ENCODE data around the gene CGB3. TPM values are rescaled to one million over a fixed set of nuclear protein-coding genes. Genes with fewer than 3 reads are reported as not detected.

The CGB3 gene
- total RNA-seq, 1 experiment from 2014 or later, result not detected

DNA sequence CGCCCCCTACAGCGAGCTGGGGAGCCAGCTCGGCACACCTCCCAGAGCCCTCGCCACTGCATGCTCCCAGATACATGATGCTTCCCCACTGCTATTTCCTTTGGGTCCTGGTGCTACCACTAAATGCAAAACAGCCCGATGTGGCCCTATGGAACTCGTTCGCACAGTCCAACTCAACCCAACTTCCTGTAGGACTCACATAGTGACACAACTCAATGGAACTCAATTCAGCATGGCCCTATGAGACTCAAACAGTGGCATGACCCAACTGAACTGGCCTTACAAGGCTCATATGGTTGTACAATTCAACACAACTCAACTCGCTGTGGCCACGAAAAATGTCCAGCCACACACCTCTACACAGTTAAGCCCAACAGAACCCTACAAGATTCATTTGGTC is 44.9 kb upstream of the CGB3 start:
- H3K27me3 Mint-ChIP-seq (ENCODE audit: insufficient read depth, unreplicated experiment), result no peaks in the 10 kb centered on the region
- peaks cover 37% of the 10 kb centered on the region for H3K4me1 Mint-ChIP-seq (ENCODE audit: low read depth, unreplicated experiment)
- ChIA-PET CTCF (interaction anchor here (1.0 kb wide), 1 partner anchor 10 kb away, joined by 4 read pairs; no protein-coding TSS in a partner anchor), POLR2A (no interaction called here)
- H3K27me3 ChIP-seq (replicated peaks; ENCODE audit: control insufficient read depth, insufficient read depth, low read length), result no peaks in the 10 kb centered on the region
- TF ChIP-seq CTCF (IDR thresholded peaks at IDR 0.05; ENCODE audit: insufficient read depth in 1 of 2, low read depth in 1 of 2, low read length in 1 of 2, severe bottlenecking in 1 of 2, unreplicated experiment in 1 of 2), result no peak
- H3K4me3 Mint-ChIP-seq (ENCODE audit: unreplicated experiment), result no peak overlapping the region
- H3K36me3 ChIP-seq (ENCODE audit: control insufficient read depth, insufficient read depth, low read length), result no peaks in the 10 kb centered on the region
- no peaks in the 10 kb centered on the region for H3K9me3 ChIP-seq
- intact Hi-C loops (cut with micrococcal nuclease; ENCODE audit: unreplicated experiment), result no loop called here
- H3K36me3 Mint-ChIP-seq (ENCODE audit: insufficient read depth, unreplicated experiment), result peaks cover 19% of the 10 kb centered on the region
- no peak for DNase-seq
- no peak overlapping the region for H3K27ac Mint-ChIP-seq (ENCODE audit: unreplicated experiment)
- no TSS peak for BruUV-seq (replicated peaks)
- H3K4me1 ChIP-seq, result peaks cover 37% of the 10 kb centered on the region
- peaks cover 22% of the 10 kb centered on the region for H3K9me3 Mint-ChIP-seq (ENCODE audit: unreplicated experiment)
- H3K4me3 ChIP-seq (ENCODE audit: low read depth, low read length), result no peak overlapping the region

DNA sequence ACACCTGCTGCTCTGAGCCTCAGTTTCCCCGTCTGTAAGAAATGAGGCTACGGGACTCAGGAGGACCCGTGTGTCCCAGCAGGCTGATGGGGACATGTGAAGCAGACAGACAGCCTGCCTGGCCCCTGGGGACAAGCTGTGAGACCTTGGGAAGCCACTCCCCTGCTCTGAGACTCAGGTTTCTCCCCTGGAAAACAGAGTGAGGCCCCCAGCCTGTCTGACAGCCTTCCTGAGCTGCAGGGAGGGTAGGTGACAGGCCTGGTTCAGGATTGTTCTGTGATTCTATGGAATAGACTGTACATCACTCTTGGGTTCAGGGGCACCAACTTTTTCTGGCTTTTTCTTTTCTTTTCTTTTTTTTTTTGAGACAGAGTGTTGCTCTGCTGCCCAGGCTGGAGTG is 43.4 kb upstream of the CGB3 start:
- DNase-seq, result no peak
- ChIA-PET CTCF (interaction anchor here (0.5 to 1.2 kb wide), 4 partner anchors 10 to 255 kb away, joined by 3 to 6 read pairs (median 4); partner anchors contain the start of genes CGB7 and RUVBL2), POLR2A (no interaction called here)
- Mint-ChIP-seq H3K9me3 (ENCODE audit: unreplicated experiment) (peaks cover 22% of the 10 kb centered on the region), H3K27me3 (ENCODE audit: insufficient read depth, unreplicated experiment) (no peaks in the 10 kb centered on the region), H3K27ac (ENCODE audit: unreplicated experiment) (no peak overlapping the region), H3K4me1 (ENCODE audit: low read depth, unreplicated experiment) (peaks cover 26% of the 10 kb centered on the region), H3K4me3 (ENCODE audit: unreplicated experiment) (no peak overlapping the region), H3K36me3 (ENCODE audit: insufficient read depth, unreplicated experiment) (peaks cover 13% of the 10 kb centered on the region)
- Histone ChIP-seq H3K4me3 (ENCODE audit: low read depth, low read length) (no peak overlapping the region), H3K9me3 (no peaks in the 10 kb centered on the region), H3K4me1 (peaks cover 37% of the 10 kb centered on the region), H3K36me3 (ENCODE audit: control insufficient read depth, insufficient read depth, low read length) (no peaks in the 10 kb centered on the region), H3K27me3 (replicated peaks; ENCODE audit: control insufficient read depth, insufficient read depth, low read length) (no peaks in the 10 kb centered on the region)
- intact Hi-C loops (cut with micrococcal nuclease; ENCODE audit: unreplicated experiment), result no loop called here
- no peak for TF ChIP-seq CTCF (IDR thresholded peaks at IDR 0.05; ENCODE audit: insufficient read depth in 1 of 2, low read depth in 1 of 2, low read length in 1 of 2, severe bottlenecking in 1 of 2, unreplicated experiment in 1 of 2)
- no TSS peak for BruUV-seq (replicated peaks)

- ChIA-PET CTCF (interaction anchor here (0.6 to 1.8 kb wide), 6 partner anchors 8 to 190 kb away, joined by 3 to 16 read pairs (median 14); a partner anchor contains a TSS), POLR2A (no interaction called here)
- TF ChIP-seq CTCF (IDR thresholded peaks at IDR 0.05; ENCODE audit: insufficient read depth in 1 of 2, low read depth in 1 of 2, low read length in 1 of 2, severe bottlenecking in 1 of 2, unreplicated experiment in 1 of 2), result no peak
- H3K4me3 ChIP-seq (ENCODE audit: low read depth, low read length), result no peak overlapping the region
- DNase-seq, result no peak
- BruUV-seq (replicated peaks), result no TSS peak
- Mint-ChIP-seq H3K4me1 (ENCODE audit: low read depth, unreplicated experiment) (peaks cover 26% of the 10 kb centered on the region), H3K9me3 (ENCODE audit: unreplicated experiment) (peaks cover 22% of the 10 kb centered on the region), H3K36me3 (ENCODE audit: insufficient read depth, unreplicated experiment) (peaks cover 4% of the 10 kb centered on the region), H3K27me3 (ENCODE audit: insufficient read depth, unreplicated experiment) (no peaks in the 10 kb centered on the region), H3K27ac (ENCODE audit: unreplicated experiment) (peak overlapping the region; percentile 74), H3K4me3 (ENCODE audit: unreplicated experiment) (peak overlapping the region; percentile 71)
- H3K4me1 ChIP-seq, result peaks cover 34% of the 10 kb centered on the region
- no peaks in the 10 kb centered on the region for H3K36me3 ChIP-seq (ENCODE audit: control insufficient read depth, insufficient read depth, low read length)
- no peaks in the 10 kb centered on the region for H3K27me3 ChIP-seq (replicated peaks; ENCODE audit: control insufficient read depth, insufficient read depth, low read length)
- no peaks in the 10 kb centered on the region for H3K9me3 ChIP-seq
- intact Hi-C loops (cut with micrococcal nuclease; ENCODE audit: unreplicated experiment), result loop anchor here (2.0 kb wide), 1 partner anchor 19 kb away; the partner anchor contains the start of gene SNRNP70
Measured at GRCh38 chr19:49065905-49066512, 41.9 kb upstream of the CGB3 start.

All from Caco-2 (cell line).